PC-3 (cell line): Measurements from ENCODE around the gene UMODL1. TPM values are rescaled to one million over a fixed set of nuclear protein-coding genes. Genes with fewer than 3 reads are reported as not detected.
A peak's percentile ranks its signal among the peaks of the same experiment; 100 is the strongest.

ENCODE experiments used
- ATAC-seq: fragments of 200-7000 bp; cut with Tn5 transposase; 2 replicates; pipeline ENCODE4 v1.9.1; 2020; ENCODE audit warnings: mild to moderate bottlenecking, moderate library complexity
- BruUV-seq: library from RNA; stranded (reverse); fragments of 400-500 nt; replicated peaks from 2 replicates; lab custom pipeline; 2021; lab: Mats Ljungman, UMichigan
- CTCF ChIA-PET: fragments of 300-600 bp; sonication (Branson Sonifier 250); formaldehyde crosslinking; loops from one replicate; lab custom pipeline; 2022; ENCODE audit warnings: antibody characterized with exemption; lab: Charles Lee
- POLR2A ChIA-PET: fragments of 300-600 bp; sonication (Branson Sonifier 250); formaldehyde crosslinking; loops from one replicate; lab custom pipeline; 2022; ENCODE audit warnings: antibody characterized with exemption; ENCODE audit not compliant: unreplicated experiment; lab: Charles Lee
- DNase-seq: peaks from one replicate; pipeline ENCODE4 v3.0.0-alpha.2; 2015
- H2AFZ ChIP-seq: fragments of 300-600 bp; sonication (generic); 2 replicates; pipeline ENCODE4 v1.6.0; 2016; ENCODE audit warnings: antibody characterized with exemption, low read length
- H3F3A ChIP-seq: fragments of 300-600 bp; sonication (generic); one replicate; pipeline ENCODE4 v1.6.0; 2017; ENCODE audit warnings: antibody characterized with exemption, low read length, control low read depth, mild to moderate bottlenecking; ENCODE audit not compliant: unreplicated experiment
- H3K27ac ChIP-seq: fragments of 300-600 bp; sonication (generic); 2 replicates; pipeline ENCODE4 v1.5.1; 2016; ENCODE audit warnings: mild to moderate bottlenecking, low read length
- H3K27me3 ChIP-seq: fragments of 300-600 bp; sonication (generic); 2 replicates; pipeline ENCODE4 v1.6.1; 2016; ENCODE audit warnings: low read length, mixed read lengths
- H3K36me3 ChIP-seq: fragments of 300-600 bp; sonication (generic); 2 replicates; pipeline ENCODE4 v1.6.1; 2016; ENCODE audit warnings: low read depth, mixed run types, low read length, mixed read lengths
- H3K4me1 ChIP-seq: fragments of 300-600 bp; sonication (generic); 2 replicates; pipeline ENCODE4 v1.5.1; 2016; ENCODE audit warnings: low read length; ENCODE audit not compliant: insufficient read depth
- H3K4me2 ChIP-seq: fragments of 300-600 bp; sonication (generic); 2 replicates; pipeline ENCODE4 v1.6.0; 2016; ENCODE audit warnings: low read length
- H3K4me3 ChIP-seq: fragments of 300-600 bp; sonication (generic); 2 replicates; pipeline ENCODE4 v1.5.1; 2016; ENCODE audit warnings: mild to moderate bottlenecking, low read length, mixed read lengths
- H3K79me2 ChIP-seq: fragments of 300-600 bp; sonication (generic); 2 replicates; pipeline ENCODE4 v1.6.1; 2017; ENCODE audit warnings: low read length, mixed read lengths
- H3K9ac ChIP-seq: fragments of 300-600 bp; sonication (generic); 2 replicates; pipeline ENCODE4 v1.6.0; 2016; ENCODE audit warnings: mild to moderate bottlenecking, low read length
- H3K9me2 ChIP-seq: fragments of 300-600 bp; sonication (generic); replicated peaks from 2 replicates; pipeline ENCODE4 v1.6.1; 2016; ENCODE audit warnings: mixed run types, low read length, mixed read lengths
- H3K9me3 ChIP-seq: fragments of 300-600 bp; sonication (generic); 2 replicates; pipeline ENCODE4 v1.6.1; 2016; ENCODE audit warnings: low read length, mixed read lengths
- H4K20me1 ChIP-seq: fragments of 300-600 bp; sonication (generic); 2 replicates; pipeline ENCODE4 v1.6.1; 2016; ENCODE audit warnings: low read length, mixed read lengths
- EZH2 ChIP-seq: fragments of 300-600 bp; sonication (generic); IDR thresholded peaks from one replicate; pipeline ENCODE4 v1.6.1; 2017; ENCODE audit warnings: antibody characterized with exemption, mild to moderate bottlenecking, low read length; ENCODE audit not compliant: unreplicated experiment
- EZH2phosphoT487 ChIP-seq: fragments of 300-600 bp; sonication (generic); IDR thresholded peaks from 2 replicates; pipeline ENCODE4 v1.6.1; 2018; ENCODE audit warnings: mild to moderate bottlenecking, antibody characterized with exemption, low read length, borderline replicate concordance
- intact Hi-C: fragments of 100-400 bp; cut with micrococcal nuclease; formaldehyde crosslinking; loops from 2 replicates; pipeline ENCODE4 v1.9.0; 2023
- total RNA-seq: library from RNA; depleted of rRNA; stranded (reverse); fragments of >200 nt; gene quantifications from 2 replicates; pipeline ENCODE4 v1.2.3, GENCODE V29; 2014
- TF ChIP-seq, protein P1 (sequence below): fragments of 300-600 bp; sonication (generic); conservative IDR thresholded peaks from 2 replicates; pipeline ENCODE4 v1.5.1; 2017; ENCODE audit warnings: antibody characterized with exemption, low read depth, mild to moderate bottlenecking, low read length

Gene UMODL1
- total RNA-seq, 1 experiment from 2014 or later, result not detected

DNA sequence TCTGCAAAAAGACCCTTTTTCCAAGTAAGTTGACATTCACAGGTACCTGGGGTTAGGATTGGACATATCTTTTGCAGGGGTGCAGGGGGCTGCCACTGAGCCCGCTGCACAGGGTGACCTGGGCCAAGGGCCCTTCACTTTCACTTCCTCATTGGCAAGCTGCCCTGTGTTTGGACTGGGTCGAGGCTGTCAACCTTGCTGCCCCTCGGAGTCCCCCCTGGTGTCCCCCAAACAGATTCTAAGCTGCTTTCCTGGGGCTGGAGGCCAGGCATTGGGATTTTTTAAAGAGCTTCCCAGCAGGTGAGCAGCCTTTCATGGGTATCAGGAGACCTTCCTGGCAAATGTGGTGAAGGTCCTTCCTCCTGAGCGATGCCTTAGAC is 7.9 kb upstream of the UMODL1 start:
- Histone ChIP-seq H3K79me2 (no peaks in the 10 kb centered on the region), H3K4me2 (no peak overlapping the region), H3K27me3 (no peaks in the 10 kb centered on the region), H2AFZ (no peak overlapping the region), H3F3A (no peaks in the 10 kb centered on the region), H3K9me3 (no peaks in the 10 kb centered on the region), H4K20me1 (no peaks in the 10 kb centered on the region), H3K36me3 (no peaks in the 10 kb centered on the region), H3K27ac (no peak overlapping the region), H3K4me3 (no peak overlapping the region), H3K9me2 (no peaks in the 10 kb centered on the region), H3K4me1 (peaks cover 9% of the 10 kb centered on the region), H3K9ac (no peak overlapping the region)
- DNase-seq, result no peak
- no peak for ATAC-seq
- BruUV-seq, result no TSS peak
- intact Hi-C loops, result no loop called here
- POLR2A ChIA-PET, result no interaction called here
- TF ChIP-seq EZH2, result no peak
- TF ChIP-seq EZH2phosphoT487, result no peak
- TF ChIP-seq, protein P1, sequence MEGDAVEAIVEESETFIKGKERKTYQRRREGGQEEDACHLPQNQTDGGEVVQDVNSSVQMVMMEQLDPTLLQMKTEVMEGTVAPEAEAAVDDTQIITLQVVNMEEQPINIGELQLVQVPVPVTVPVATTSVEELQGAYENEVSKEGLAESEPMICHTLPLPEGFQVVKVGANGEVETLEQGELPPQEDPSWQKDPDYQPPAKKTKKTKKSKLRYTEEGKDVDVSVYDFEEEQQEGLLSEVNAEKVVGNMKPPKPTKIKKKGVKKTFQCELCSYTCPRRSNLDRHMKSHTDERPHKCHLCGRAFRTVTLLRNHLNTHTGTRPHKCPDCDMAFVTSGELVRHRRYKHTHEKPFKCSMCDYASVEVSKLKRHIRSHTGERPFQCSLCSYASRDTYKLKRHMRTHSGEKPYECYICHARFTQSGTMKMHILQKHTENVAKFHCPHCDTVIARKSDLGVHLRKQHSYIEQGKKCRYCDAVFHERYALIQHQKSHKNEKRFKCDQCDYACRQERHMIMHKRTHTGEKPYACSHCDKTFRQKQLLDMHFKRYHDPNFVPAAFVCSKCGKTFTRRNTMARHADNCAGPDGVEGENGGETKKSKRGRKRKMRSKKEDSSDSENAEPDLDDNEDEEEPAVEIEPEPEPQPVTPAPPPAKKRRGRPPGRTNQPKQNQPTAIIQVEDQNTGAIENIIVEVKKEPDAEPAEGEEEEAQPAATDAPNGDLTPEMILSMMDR, result no peak
- CTCF ChIA-PET, result no interaction called here

DNA sequence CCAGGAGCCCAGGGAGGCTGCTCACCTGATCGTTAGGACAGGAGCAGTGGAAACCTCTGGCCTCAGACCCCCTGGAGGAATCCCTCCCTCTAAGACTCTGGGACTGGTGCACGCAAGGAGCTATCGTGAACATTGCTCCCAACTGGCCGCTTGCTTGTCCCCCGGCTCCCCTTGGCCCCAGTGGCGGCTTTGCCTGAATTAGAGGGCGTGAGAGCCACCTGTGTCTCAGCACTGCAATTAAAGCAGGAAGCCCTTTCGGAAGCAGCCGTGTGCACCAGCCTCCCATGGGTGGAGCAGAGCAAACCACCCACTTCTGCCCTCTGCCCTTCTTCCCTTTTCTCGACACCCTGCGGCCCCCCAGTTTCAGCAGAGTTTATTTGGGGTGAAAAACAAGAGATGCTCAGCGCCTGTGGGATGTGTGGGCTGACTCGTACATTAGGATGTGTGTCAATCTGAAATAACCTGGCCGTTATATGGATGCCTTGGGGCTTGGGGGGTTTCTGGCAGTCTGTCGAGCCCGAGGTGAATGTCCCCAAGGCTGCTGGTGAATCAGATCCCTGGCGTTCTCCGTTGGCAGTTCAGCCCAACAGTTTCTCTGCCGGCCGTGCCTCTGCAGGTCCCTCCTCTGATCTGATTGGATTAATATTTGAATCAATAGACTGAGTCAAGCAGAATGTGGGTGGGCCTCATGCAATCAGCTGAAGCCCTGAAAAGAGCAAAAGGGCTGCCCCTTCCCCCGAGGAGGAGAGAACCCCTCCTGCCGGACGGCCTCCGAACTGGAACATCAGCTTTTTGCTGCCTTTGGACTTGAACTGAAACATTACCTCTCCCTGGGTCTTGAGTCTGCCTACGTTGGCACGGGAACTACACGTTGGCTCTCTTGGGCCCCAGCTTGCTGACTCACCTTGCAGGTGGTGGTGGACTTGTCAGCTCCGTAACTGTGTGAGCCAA is 7.3 kb upstream of the UMODL1 start:
- peak overlapping the region; percentile 13; the same call in 1 of the 2 replicates for H3K4me2 ChIP-seq
- H3K4me3 ChIP-seq, result no peak overlapping the region
- no peak overlapping the region for H2AFZ ChIP-seq
- no peak for ATAC-seq
- ChIA-PET POLR2A (no interaction called here), CTCF (no interaction called here)
- H3K9ac ChIP-seq, result no peak overlapping the region
- H3K9me3 ChIP-seq, result no peaks in the 10 kb centered on the region
- no peaks in the 10 kb centered on the region for H3K79me2 ChIP-seq
- no peak overlapping the region for H3K27ac ChIP-seq
- H4K20me1 ChIP-seq, result no peaks in the 10 kb centered on the region
- H3K4me1 ChIP-seq, result peaks cover 7% of the 10 kb centered on the region; the same call in 1 of the 2 replicates
- no peak for TF ChIP-seq EZH2phosphoT487
- TF ChIP-seq EZH2, result no peak
- TF ChIP-seq, protein P1, result no peak
- no TSS peak for BruUV-seq
- intact Hi-C loops, result no loop called here
- DNase-seq, result peak; percentile 56
- no peaks in the 10 kb centered on the region for H3K9me2 ChIP-seq
- H3K36me3 ChIP-seq, result no peaks in the 10 kb centered on the region
- H3K27me3 ChIP-seq, result no peaks in the 10 kb centered on the region
- H3F3A ChIP-seq, result no peaks in the 10 kb centered on the region

- intact Hi-C loops, result no loop called here
- Histone ChIP-seq H3K4me1 (peaks cover 7% of the 10 kb centered on the region; the same call in 1 of the 2 replicates), H3K4me2 (no peak overlapping the region), H3K36me3 (no peaks in the 10 kb centered on the region), H3K9me2 (no peaks in the 10 kb centered on the region), H3F3A (no peaks in the 10 kb centered on the region), H3K9me3 (no peaks in the 10 kb centered on the region), H3K79me2 (no peaks in the 10 kb centered on the region), H2AFZ (no peak overlapping the region), H4K20me1 (no peaks in the 10 kb centered on the region), H3K9ac (no peak overlapping the region), H3K27ac (no peak overlapping the region), H3K27me3 (no peaks in the 10 kb centered on the region), H3K4me3 (no peak overlapping the region)
- CTCF ChIA-PET, result no interaction called here
- DNase-seq (no peak), ATAC-seq (no peak)
- POLR2A ChIA-PET, result no interaction called here
- no peak for TF ChIP-seq EZH2
- TF ChIP-seq, protein P1, result no peak
- no peak for TF ChIP-seq EZH2phosphoT487
- BruUV-seq, result no TSS peak
Measured at GRCh38 chr21:42066521-42066920, 4.6 kb upstream of the UMODL1 start.
